ENCODE results near the gene LBHD2.

LBHD2 gene

DNA sequence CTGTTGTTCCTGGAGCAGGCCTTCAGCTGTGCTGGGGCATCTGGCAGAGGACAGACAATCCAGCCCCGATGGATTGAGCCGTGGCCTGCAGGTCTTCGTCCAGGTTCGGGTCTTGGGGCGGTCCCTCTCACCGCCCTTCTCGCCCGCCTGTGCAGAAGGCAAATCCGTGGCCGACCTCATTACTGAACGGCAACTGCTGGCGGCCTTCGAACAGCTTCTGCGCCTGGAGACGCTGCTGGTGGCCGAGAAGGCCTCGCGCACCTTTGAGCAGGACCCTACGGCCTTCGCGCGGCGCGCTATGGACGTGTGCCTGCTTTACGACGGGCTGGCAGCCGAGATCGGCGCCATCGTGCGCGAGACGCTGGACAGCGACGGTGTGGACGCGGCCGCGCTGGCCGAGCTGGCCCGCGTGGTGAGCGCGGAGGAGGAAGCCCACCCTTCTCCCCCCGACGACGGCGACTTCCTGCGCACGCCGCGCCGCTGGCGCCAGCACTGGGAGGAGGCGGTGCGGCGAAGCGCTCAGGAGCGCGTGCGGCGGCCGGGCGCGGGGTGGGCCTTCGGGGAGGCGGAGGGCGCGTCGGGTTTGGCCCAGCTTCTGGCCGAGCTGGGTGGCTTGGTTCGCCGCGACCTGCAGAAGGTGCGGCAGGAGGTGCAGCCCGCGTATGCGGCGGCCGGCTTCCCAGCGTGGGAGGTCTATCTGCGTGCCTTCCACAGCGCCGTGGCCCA, 18.1 kb downstream of the LBHD2 start:
- Histone ChIP-seq H3K4me2 (ENCODE audit: low read length) (no peak overlapping the region), H4K8ac (ENCODE audit: low read depth, low read length) (no peak overlapping the region), H3K14ac (ENCODE audit: low read length) (no peak overlapping the region), H3K79me2 (ENCODE audit: control insufficient read depth, insufficient read depth, low read length, poor library complexity) (no peaks in the 10 kb centered on the region), H2BK5ac (ENCODE audit: low read depth, low read length, poor library complexity) (no peak overlapping the region), H2BK12ac (ENCODE audit: low read length) (no peak overlapping the region), H3K23ac (ENCODE audit: low read length) (no peak overlapping the region), H3K9me3 (ENCODE audit: insufficient read depth, low read depth, low read length) (peaks cover 5% of the 10 kb centered on the region), H3K27ac (ENCODE audit: low read depth, low read length) (no peak overlapping the region), H3K36me3 (ENCODE audit: control insufficient read depth in 1 of 2, insufficient read depth in 2 of 2, low read length in 2 of 2) (no peaks in the 10 kb centered on the region), H3K4me1 (ENCODE audit: control insufficient read depth in 1 of 2, insufficient read depth in 2 of 2, low read length in 2 of 2) (peaks cover 12 to 25% of the 10 kb centered on the region in 2 experiments), H3K18ac (ENCODE audit: low read length) (no peak overlapping the region), H2AK5ac (ENCODE audit: low read length) (no peak overlapping the region), H4K91ac (ENCODE audit: low read depth, low read length) (no peak overlapping the region), H3K79me1 (ENCODE audit: low read length) (peaks cover 4% of the 10 kb centered on the region), H4K12ac (ENCODE audit: low read depth, low read length) (no peak overlapping the region), H2AFZ (ENCODE audit: insufficient read depth, low read length, poor library complexity) (no peak overlapping the region), H3K9ac (ENCODE audit: low read length) (no peak overlapping the region), H3K4me3 (ENCODE audit: low read depth, low read length) (no peak overlapping the region), H3K4ac (ENCODE audit: low read depth, low read length) (no peak overlapping the region), H3K27me3 (ENCODE audit: insufficient read depth, low read length) (peaks cover 10% of the 10 kb centered on the region), H2BK120ac (ENCODE audit: insufficient read depth, low read length, poor library complexity) (no peak overlapping the region)
- WGBS (ENCODE audit: extremely low coverage, insufficient coverage, insufficient read length): no CpG with 5 or more reads among the region's 85 CpGs
- DNase-seq: no peak

DNA sequence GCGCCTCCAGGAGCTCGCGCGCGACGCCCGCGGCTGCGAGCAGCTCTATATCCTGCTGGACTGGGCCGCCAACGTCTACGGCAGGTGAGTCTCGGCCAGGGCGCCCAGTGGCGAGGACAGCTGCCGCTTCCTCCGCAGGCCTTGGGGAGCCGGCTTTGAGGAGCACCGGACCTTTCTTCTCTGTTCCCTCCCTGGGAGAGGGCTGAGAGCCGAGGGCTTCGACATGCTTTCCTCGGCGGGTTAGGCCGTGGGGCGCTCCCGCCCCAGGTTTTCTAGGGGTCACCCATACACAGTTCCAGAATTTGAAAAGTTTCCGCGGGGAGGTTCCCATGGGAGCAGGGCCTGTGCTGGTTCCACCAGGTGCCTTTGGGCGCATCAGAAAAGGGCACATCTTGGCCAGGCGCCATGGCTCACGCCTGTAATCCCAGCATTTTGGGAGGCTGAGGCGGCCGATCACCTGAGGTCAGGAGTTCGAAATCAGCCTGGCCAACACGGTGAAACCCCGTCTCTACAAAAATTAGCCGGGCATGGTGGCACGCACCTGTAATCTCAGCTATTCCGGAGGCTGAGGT, 18.8 kb downstream of the LBHD2 start:
- peaks cover 5% of the 10 kb centered on the region for H3K9me3 ChIP-seq (ENCODE audit: insufficient read depth, low read depth, low read length)
- H3K27ac ChIP-seq (ENCODE audit: low read depth, low read length): no peak overlapping the region
- H2BK12ac ChIP-seq (ENCODE audit: low read length): no peak overlapping the region
- WGBS (ENCODE audit: extremely low coverage, insufficient coverage, insufficient read length): no CpG with 5 or more reads among the region's 39 CpGs
- no peak overlapping the region for H4K12ac ChIP-seq (ENCODE audit: low read depth, low read length)
- no peaks in the 10 kb centered on the region for H3K36me3 ChIP-seq (ENCODE audit: control insufficient read depth in 1 of 2, insufficient read depth in 2 of 2, low read length in 2 of 2)
- no peak overlapping the region for H3K4ac ChIP-seq (ENCODE audit: low read depth, low read length)
- peaks cover 4% of the 10 kb centered on the region for H3K79me1 ChIP-seq (ENCODE audit: low read length)
- no peak overlapping the region for H2BK120ac ChIP-seq (ENCODE audit: insufficient read depth, low read length, poor library complexity)
- peaks cover 10% of the 10 kb centered on the region for H3K27me3 ChIP-seq (ENCODE audit: insufficient read depth, low read length)
- H2BK5ac ChIP-seq (ENCODE audit: low read depth, low read length, poor library complexity): no peak overlapping the region
- H3K4me1 ChIP-seq (ENCODE audit: control insufficient read depth in 1 of 2, insufficient read depth in 2 of 2, low read length in 2 of 2): peaks cover 12 to 25% of the 10 kb centered on the region in 2 experiments
- no peak overlapping the region for H3K4me3 ChIP-seq (ENCODE audit: low read depth, low read length)
- no peak overlapping the region for H3K4me2 ChIP-seq (ENCODE audit: low read length)
- H3K79me2 ChIP-seq (ENCODE audit: control insufficient read depth, insufficient read depth, low read length, poor library complexity): no peaks in the 10 kb centered on the region
- no peak overlapping the region for H3K14ac ChIP-seq (ENCODE audit: low read length)
- H2AK5ac ChIP-seq (ENCODE audit: low read length): no peak overlapping the region
- H3K9ac ChIP-seq (ENCODE audit: low read length): no peak overlapping the region
- H2AFZ ChIP-seq (ENCODE audit: insufficient read depth, low read length, poor library complexity): no peak overlapping the region
- no peak overlapping the region for H3K18ac ChIP-seq (ENCODE audit: low read length)
- DNase-seq: no peak
- no peak overlapping the region for H3K23ac ChIP-seq (ENCODE audit: low read length)
- H4K91ac ChIP-seq (ENCODE audit: low read depth, low read length): no peak overlapping the region
- no peak overlapping the region for H4K8ac ChIP-seq (ENCODE audit: low read depth, low read length)

DNA sequence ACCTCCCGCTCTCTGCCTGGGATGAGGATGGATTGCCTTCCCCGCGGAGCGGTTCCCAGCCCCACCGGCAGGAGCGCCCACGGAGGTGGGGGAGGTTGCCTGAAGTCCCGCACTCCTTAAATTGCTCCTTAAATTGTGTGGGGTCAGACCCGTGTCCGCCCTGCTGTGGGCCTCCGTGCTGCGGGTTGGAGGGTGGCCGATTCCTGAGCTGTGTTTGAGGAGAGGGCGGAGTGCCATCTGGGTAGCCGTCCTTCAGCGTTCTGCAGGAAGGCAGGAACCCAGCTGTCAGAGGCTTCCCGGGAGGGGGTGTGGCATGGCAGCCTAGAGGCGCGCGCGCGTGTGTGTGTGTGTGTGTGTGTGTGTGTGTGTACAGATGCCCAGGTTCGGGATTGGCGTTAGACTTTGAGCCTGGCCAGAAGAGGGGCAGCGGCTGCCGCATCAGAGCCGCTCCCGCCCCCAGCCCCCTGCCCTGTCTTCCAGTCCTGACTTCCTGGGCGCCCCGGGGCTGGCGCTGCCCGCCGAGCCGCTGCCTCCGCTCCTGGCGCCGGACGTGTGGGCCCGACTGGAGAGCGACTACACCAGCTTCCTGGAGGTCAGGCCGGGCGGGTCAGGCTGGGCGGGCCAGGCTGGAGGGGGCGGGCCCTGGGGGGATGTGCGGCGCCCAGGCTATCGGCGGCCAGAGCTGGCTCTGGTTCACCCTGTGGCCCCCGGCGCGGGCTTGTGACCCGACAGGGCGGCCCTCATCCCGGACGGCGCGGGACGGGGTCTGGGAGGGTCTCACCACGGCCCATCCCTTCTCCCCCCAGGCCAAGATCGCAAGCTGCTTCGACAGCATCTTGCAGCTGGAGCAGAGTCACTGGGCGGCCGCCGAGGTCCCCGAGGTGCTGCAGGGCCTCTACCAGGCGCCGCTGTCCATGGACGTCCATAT, 19.7 kb downstream of the LBHD2 start:
- H4K12ac ChIP-seq (ENCODE audit: low read depth, low read length): no peak overlapping the region
- no peak overlapping the region for H3K27ac ChIP-seq (ENCODE audit: low read depth, low read length)
- no peak overlapping the region for H2BK120ac ChIP-seq (ENCODE audit: insufficient read depth, low read length, poor library complexity)
- no peak overlapping the region for H2AK5ac ChIP-seq (ENCODE audit: low read length)
- H3K4ac ChIP-seq (ENCODE audit: low read depth, low read length): no peak overlapping the region
- peaks cover 8% of the 10 kb centered on the region for H3K79me1 ChIP-seq (ENCODE audit: low read length)
- no CpG with 5 or more reads among the region's 68 CpGs for WGBS (ENCODE audit: extremely low coverage, insufficient coverage, insufficient read length)
- no peaks in the 10 kb centered on the region for H3K79me2 ChIP-seq (ENCODE audit: control insufficient read depth, insufficient read depth, low read length, poor library complexity)
- no peak overlapping the region for H3K14ac ChIP-seq (ENCODE audit: low read length)
- no peak overlapping the region for H4K91ac ChIP-seq (ENCODE audit: low read depth, low read length)
- H2BK12ac ChIP-seq (ENCODE audit: low read length): no peak overlapping the region
- H3K9me3 ChIP-seq (ENCODE audit: insufficient read depth, low read depth, low read length): peaks cover 5% of the 10 kb centered on the region
- H3K9ac ChIP-seq (ENCODE audit: low read length): no peak overlapping the region
- no peak overlapping the region for H3K23ac ChIP-seq (ENCODE audit: low read length)
- H3K18ac ChIP-seq (ENCODE audit: low read length): no peak overlapping the region
- peaks cover 10% of the 10 kb centered on the region for H3K27me3 ChIP-seq (ENCODE audit: insufficient read depth, low read length)
- H3K36me3 ChIP-seq (ENCODE audit: control insufficient read depth in 1 of 2, insufficient read depth in 2 of 2, low read length in 2 of 2): no peaks in the 10 kb centered on the region
- peak; percentile 84 to 90 for DNase-seq
- peak overlapping the region; percentile 37 for H3K4me2 ChIP-seq (ENCODE audit: low read length)
- no peak overlapping the region for H2BK5ac ChIP-seq (ENCODE audit: low read depth, low read length, poor library complexity)
- H3K4me1 ChIP-seq (ENCODE audit: control insufficient read depth in 1 of 2, insufficient read depth in 2 of 2, low read length in 2 of 2): peaks cover 12 to 25% of the 10 kb centered on the region in 2 experiments
- H3K4me3 ChIP-seq (ENCODE audit: low read depth, low read length): no peak overlapping the region
- no peak overlapping the region for H4K8ac ChIP-seq (ENCODE audit: low read depth, low read length)
- H2AFZ ChIP-seq (ENCODE audit: insufficient read depth, low read length, poor library complexity): no peak overlapping the region

DNA sequence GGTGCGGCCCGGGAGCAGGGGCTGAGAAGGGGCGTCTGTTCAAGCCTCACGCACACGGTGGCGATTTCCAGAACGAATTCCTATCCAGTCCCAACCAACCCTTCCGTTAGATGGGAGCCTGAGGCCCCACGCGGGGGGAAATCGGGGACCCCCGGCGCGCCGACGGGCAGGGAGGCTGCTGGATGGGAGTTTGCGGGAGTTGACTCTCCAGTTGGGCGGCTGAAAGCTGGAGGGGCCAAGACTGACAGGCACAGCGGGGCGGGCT, 20.3 kb downstream of the LBHD2 start:
- peaks cover 5% of the 10 kb centered on the region for H3K9me3 ChIP-seq (ENCODE audit: insufficient read depth, low read depth, low read length)
- peaks cover 8% of the 10 kb centered on the region for H3K79me1 ChIP-seq (ENCODE audit: low read length)

More for the DNA sequence above, 20.3 kb downstream of the LBHD2 start:
- no peak overlapping the region for H4K91ac ChIP-seq (ENCODE audit: low read depth, low read length)
- no peak overlapping the region for H4K12ac ChIP-seq (ENCODE audit: low read depth, low read length)
- H3K18ac ChIP-seq (ENCODE audit: low read length): no peak overlapping the region
- peak overlapping the region; percentile 32 for H3K4me2 ChIP-seq (ENCODE audit: low read length)
- no peak for DNase-seq
- no peak overlapping the region for H2BK12ac ChIP-seq (ENCODE audit: low read length)
- no peak overlapping the region for H2AK5ac ChIP-seq (ENCODE audit: low read length)
- no peak overlapping the region for H3K14ac ChIP-seq (ENCODE audit: low read length)
- H3K4me3 ChIP-seq (ENCODE audit: low read depth, low read length): no peak overlapping the region
- no peak overlapping the region for H3K23ac ChIP-seq (ENCODE audit: low read length)
- no peak overlapping the region for H3K27ac ChIP-seq (ENCODE audit: low read depth, low read length)
- WGBS (ENCODE audit: extremely low coverage, insufficient coverage, insufficient read length): no CpG with 5 or more reads among the region's 20 CpGs
- no peaks in the 10 kb centered on the region for H3K36me3 ChIP-seq (ENCODE audit: control insufficient read depth in 1 of 2, insufficient read depth in 2 of 2, low read length in 2 of 2)
- H2BK120ac ChIP-seq (ENCODE audit: insufficient read depth, low read length, poor library complexity): no peak overlapping the region
- H3K9ac ChIP-seq (ENCODE audit: low read length): no peak overlapping the region
- no peak overlapping the region for H4K8ac ChIP-seq (ENCODE audit: low read depth, low read length)
- H3K4ac ChIP-seq (ENCODE audit: low read depth, low read length): no peak overlapping the region
- no peak overlapping the region for H2BK5ac ChIP-seq (ENCODE audit: low read depth, low read length, poor library complexity)
- H3K79me2 ChIP-seq (ENCODE audit: control insufficient read depth, insufficient read depth, low read length, poor library complexity): no peaks in the 10 kb centered on the region
- H3K27me3 ChIP-seq (ENCODE audit: insufficient read depth, low read length): peaks cover 10% of the 10 kb centered on the region
- H3K4me1 ChIP-seq (ENCODE audit: control insufficient read depth in 1 of 2, insufficient read depth in 2 of 2, low read length in 2 of 2): peaks cover 12 to 23% of the 10 kb centered on the region in 2 experiments
- no peak overlapping the region for H2AFZ ChIP-seq (ENCODE audit: insufficient read depth, low read length, poor library complexity)

All from trophoblast cell (in vitro differentiated cells and primary cell).